Measurements from ENCODE around the gene RASGRP3.
"Not testable (repeated sequence)": the region's sequence is repeated elsewhere in the genome, so short reads cannot be mapped to it uniquely, and the experiment has no call there.

The RASGRP3 gene

DNA sequence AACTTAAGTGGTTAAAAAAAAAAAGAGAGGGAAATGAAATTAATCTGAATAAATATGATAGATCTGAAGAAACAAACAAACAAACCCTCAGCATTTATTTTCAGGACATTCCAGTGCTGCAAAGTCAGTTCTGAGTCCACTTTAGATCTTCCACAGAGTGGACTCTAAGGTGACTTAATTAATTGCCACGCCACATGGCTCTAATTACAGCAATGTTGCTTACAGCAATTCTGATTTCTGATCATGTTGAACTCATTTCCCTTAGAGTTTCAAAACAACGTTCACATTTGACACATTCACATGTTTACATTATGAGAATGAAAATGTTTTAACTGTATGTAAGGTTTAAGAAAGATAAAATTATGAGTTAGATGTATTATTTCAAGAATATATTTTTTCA lies 38.6 kb upstream of the RASGRP3 start:
- Histone ChIP-seq H3K9me3 (ENCODE audit: control insufficient read depth, low read length) (no peaks in the 10 kb centered on the region), H3K36me3 (ENCODE audit: control insufficient read depth, insufficient read depth, low read length) (no peaks in the 10 kb centered on the region), H3K4me3 (ENCODE audit: low read depth, low read length) (peak overlapping the region; percentile 4), H3K4me2 (ENCODE audit: low read length) (no peak overlapping the region), H3K79me2 (no peaks in the 10 kb centered on the region), H3K27me3 (ENCODE audit: control insufficient read depth, insufficient read depth, low read length) (no peaks in the 10 kb centered on the region), H3K27ac (no peak overlapping the region), H2AFZ (no peak overlapping the region), H3K4me1 (no peaks in the 10 kb centered on the region), H3K9ac (no peak overlapping the region)
- TF ChIP-seq CTCF (IDR thresholded peaks at IDR 0.05) = no peak

DNA sequence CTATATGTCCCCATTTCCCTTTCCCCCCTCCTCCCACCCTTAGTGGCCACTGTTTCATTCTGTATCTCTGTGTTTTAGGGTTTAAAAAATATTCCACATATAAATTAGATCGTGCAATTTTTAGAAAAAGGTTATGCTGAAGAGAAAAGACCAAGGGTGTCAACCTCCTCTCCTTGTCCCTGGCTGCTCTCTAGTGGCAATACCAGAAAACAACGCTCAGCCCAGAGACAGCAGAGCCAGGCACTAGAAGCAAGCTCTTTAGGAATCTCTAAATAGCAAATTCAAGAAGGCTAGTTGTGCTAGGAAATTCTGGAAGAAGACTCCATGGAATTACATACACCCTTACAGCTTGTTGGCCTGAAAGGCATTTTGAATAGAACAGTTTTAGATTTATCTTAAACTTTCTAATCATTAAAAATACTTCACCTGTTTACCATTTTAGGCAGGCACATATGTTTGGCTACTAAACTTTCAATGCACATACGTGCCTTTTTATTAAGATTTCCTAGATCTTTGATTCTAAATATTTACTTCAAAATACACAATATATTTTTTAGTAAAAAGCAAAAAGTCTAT lies 35.1 kb upstream of the RASGRP3 start:
- H3K9me3 ChIP-seq (ENCODE audit: control insufficient read depth, low read length) = no peaks in the 10 kb centered on the region
- no peaks in the 10 kb centered on the region for H3K79me2 ChIP-seq
- H3K4me1 ChIP-seq = no peaks in the 10 kb centered on the region
- H3K27me3 ChIP-seq (ENCODE audit: control insufficient read depth, insufficient read depth, low read length) = no peaks in the 10 kb centered on the region
- H3K9ac ChIP-seq = no peak overlapping the region
- H3K4me3 ChIP-seq (ENCODE audit: low read depth, low read length) = no peak overlapping the region
- no peak overlapping the region for H3K27ac ChIP-seq
- peak; percentile 69 for TF ChIP-seq CTCF (IDR thresholded peaks at IDR 0.05)
- H3K4me2 ChIP-seq (ENCODE audit: low read length) = no peak overlapping the region
- H3K36me3 ChIP-seq (ENCODE audit: control insufficient read depth, insufficient read depth, low read length) = no peaks in the 10 kb centered on the region
- no peak overlapping the region for H2AFZ ChIP-seq

GRCh38 chr2:33442052-33442451 lies 34.4 kb upstream of the RASGRP3 start:
- H3K36me3 ChIP-seq (ENCODE audit: control insufficient read depth, insufficient read depth, low read length); H3K4me1 ChIP-seq; H2AFZ ChIP-seq; H3K4me2 ChIP-seq (ENCODE audit: low read length); H3K9ac ChIP-seq; H3K4me3 ChIP-seq (ENCODE audit: low read depth, low read length); H3K27me3 ChIP-seq (ENCODE audit: control insufficient read depth, insufficient read depth, low read length); H3K27ac ChIP-seq; H3K79me2 ChIP-seq; H3K9me3 ChIP-seq (ENCODE audit: control insufficient read depth, low read length): not testable (repeated sequence)

DNA sequence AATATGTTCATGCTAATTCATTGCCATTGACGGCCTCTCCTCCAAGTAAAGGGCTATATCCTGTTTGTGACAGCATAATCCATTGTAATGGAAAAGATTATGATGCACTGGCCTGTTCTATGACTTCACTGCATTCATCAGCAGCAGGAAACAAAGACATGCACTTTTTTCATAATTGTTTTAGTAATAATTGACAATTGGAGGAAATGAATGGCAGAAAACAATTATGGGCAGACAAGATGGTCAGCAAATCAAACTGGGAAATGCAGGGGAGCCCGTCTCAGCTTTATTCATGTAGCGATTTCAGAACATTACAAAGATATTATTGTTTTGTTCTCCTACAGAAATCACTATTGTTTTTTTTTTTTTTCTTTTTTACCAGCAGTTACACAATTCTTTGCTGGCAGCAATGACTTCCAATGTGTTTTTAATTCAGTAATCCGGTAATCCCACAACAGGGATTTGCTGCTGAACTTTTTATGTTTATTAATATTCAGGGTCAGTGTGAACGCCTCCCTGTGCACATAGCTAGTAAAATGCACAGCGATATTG lies 33.8 kb upstream of the RASGRP3 start:
- H3K27ac ChIP-seq = peak overlapping the region; percentile 15
- H2AFZ ChIP-seq = no peak overlapping the region
- H3K36me3 ChIP-seq (ENCODE audit: control insufficient read depth, insufficient read depth, low read length) = no peaks in the 10 kb centered on the region
- no peaks in the 10 kb centered on the region for H3K27me3 ChIP-seq (ENCODE audit: control insufficient read depth, insufficient read depth, low read length)
- no peak overlapping the region for H3K9ac ChIP-seq
- H3K4me2 ChIP-seq (ENCODE audit: low read length) = no peak overlapping the region
- no peaks in the 10 kb centered on the region for H3K4me1 ChIP-seq
- TF ChIP-seq CTCF (IDR thresholded peaks at IDR 0.05) = no peak
- H3K79me2 ChIP-seq = no peaks in the 10 kb centered on the region
- H3K9me3 ChIP-seq (ENCODE audit: control insufficient read depth, low read length) = no peaks in the 10 kb centered on the region
- H3K4me3 ChIP-seq (ENCODE audit: low read depth, low read length) = no peak overlapping the region

DNA sequence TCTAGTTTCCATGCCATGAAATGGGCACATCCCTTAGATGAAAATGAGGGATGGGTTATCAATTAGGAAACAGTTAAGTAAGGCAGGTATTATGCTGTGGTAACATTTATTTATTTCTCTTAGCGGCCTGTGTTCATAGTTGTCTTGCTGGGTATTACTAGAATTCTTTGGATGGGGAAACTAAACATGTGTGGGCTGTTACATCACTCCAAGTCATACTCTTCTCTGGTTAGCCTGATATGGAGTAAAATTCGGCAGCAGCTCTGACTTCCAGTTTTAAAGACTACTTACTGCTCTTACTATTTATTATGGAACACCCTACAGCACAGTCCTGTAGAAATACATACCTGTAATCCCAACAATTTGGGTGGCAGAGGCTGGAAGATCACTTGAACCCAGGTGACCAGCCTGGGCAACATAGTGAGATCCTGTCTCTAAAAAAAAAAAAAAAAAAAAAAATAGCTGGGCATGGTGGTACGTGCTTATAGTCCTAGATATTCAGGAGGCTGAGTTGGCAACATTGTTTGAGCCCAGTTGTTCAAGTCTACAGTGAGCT lies 33.1 kb upstream of the RASGRP3 start:
- Histone ChIP-seq H3K27me3 (ENCODE audit: control insufficient read depth, insufficient read depth, low read length) (no peaks in the 10 kb centered on the region), H3K79me2 (no peaks in the 10 kb centered on the region), H3K4me1 (no peaks in the 10 kb centered on the region), H3K36me3 (ENCODE audit: control insufficient read depth, insufficient read depth, low read length) (no peaks in the 10 kb centered on the region), H2AFZ (no peak overlapping the region), H3K9ac (no peak overlapping the region), H3K27ac (peak overlapping the region; percentile 15), H3K9me3 (ENCODE audit: control insufficient read depth, low read length) (no peaks in the 10 kb centered on the region), H3K4me3 (ENCODE audit: low read depth, low read length) (no peak overlapping the region), H3K4me2 (ENCODE audit: low read length) (no peak overlapping the region)
- TF ChIP-seq CTCF (IDR thresholded peaks at IDR 0.05) = no peak

Data from parathyroid adenoma (tissue), 2 donors.